Thyroid gland (tissue), 4 donors: ENCODE results near the gene DUSP11. TPM values are rescaled to one million over a fixed set of nuclear protein-coding genes. Genes with fewer than 3 reads are reported as not detected.

Source experiments
- DNase-seq, 2 donors: peaks; one replicate each; pipeline ENCODE4 v3.0.0-alpha.2; 2019
- H3K27ac ChIP-seq, 3 donors: fragments of 200-600 bp; sonication (generic); 1 replicate in 2 of 3; 2 replicates in 1 of 3; pipeline ENCODE4 v1.5.1; 2016 to 2019; ENCODE audit warnings: mild to moderate bottlenecking in 1 of 3, moderate library complexity in 1 of 3
- H3K27me3 ChIP-seq: fragments of 200-600 bp; sonication (generic); one replicate; pipeline ENCODE4 v1.5.1; 2019
- H3K36me3 ChIP-seq, 2 donors: fragments of 200-600 bp; sonication (generic); one replicate each; pipeline ENCODE4 v1.5.1; 2016 to 2019
- H3K4me1 ChIP-seq, 2 donors: fragments of 200-600 bp; sonication (generic); one replicate each; pipeline ENCODE4 v1.5.1; 2017 to 2019
- H3K4me3 ChIP-seq, 3 donors: fragments of 200-600 bp; sonication (generic); replicated peaks in 1 of 3; 1 replicate in 2 of 3; 2 replicates in 1 of 3; pipeline ENCODE4 v1.5.1; 2016; ENCODE audit warnings: mild to moderate bottlenecking in 1 of 3
- H3K9me3 ChIP-seq: fragments of 200-600 bp; sonication (generic); one replicate; pipeline ENCODE4 v1.5.1; 2017
- CTCF ChIP-seq, 6 experiments: fragments of 200-600 bp in 3 of 6; fragments of 450-650 bp in 3 of 6; sonication (generic) in 3 of 6; IDR thresholded peaks; one replicate each; pipeline ENCODE4 v1.5.1; 2016 to 2019; ENCODE audit warnings: antibody characterized with exemption in 6 of 6, mild to moderate bottlenecking in 2 of 6, inconsistent platforms in 1 of 6, moderate library complexity in 1 of 6
- POLR2A ChIP-seq, 2 donors: fragments of 450-650 bp; IDR thresholded peaks; one replicate each; pipeline ENCODE4 v1.6.1; 2017; ENCODE audit warnings: antibody characterized with exemption in 2 of 2, mild to moderate bottlenecking in 2 of 2, moderate library complexity in 1 of 2
- WGBS, 2 donors: methylation state at CpG; one replicate each; pipeline ENCODE4 v1.1.5; 2017; 5-methylcytosine and 5-hydroxymethylcytosine counted together
- intact Hi-C: fragments of 100-400 bp; cut with DNase I; formaldehyde crosslinking; loops from one replicate; pipeline ENCODE4 v1.15.1; 2023
- total RNA-seq, 4 donors: library from RNA; depleted of rRNA; stranded (reverse); fragments of >200 nt; gene quantifications; one replicate each; pipeline ENCODE4 v1.2.3, GENCODE V29; 2016

Gene DUSP11
- total RNA-seq = 10 to 100 TPM; 22.2 to 40.0 (median 31.0) TPM

GRCh38 chr2:73779467-73780236 is at the start of gene DUSP11:
TSS of gene DUSP11 (minus strand) at chr2:73780103. CDS start at chr2:73779974, 129 bp downstream.
- no peaks in the 10 kb centered on the region for H3K9me3 ChIP-seq
- H3K36me3 ChIP-seq = peaks cover 9 to 12% of the 10 kb centered on the region in 2 donors
- intact Hi-C loops = no loop called here
- H3K27ac ChIP-seq = peak within 1 kb of the TSS; percentile 82 to 88 (median 86)
- H3K27me3 ChIP-seq = no peaks in the 10 kb centered on the region
- peak; percentile 95 to 97 for DNase-seq
- peaks cover 5 to 11% of the 10 kb centered on the region in 2 donors for H3K4me1 ChIP-seq
- H3K4me3 ChIP-seq = peak within 1 kb of the TSS; percentile 59 to 87 (median 86)
- TF ChIP-seq POLR2A (IDR thresholded peaks at IDR 0.05) (peak in 1 of 2 donors; percentile 89), CTCF (IDR thresholded peaks at IDR 0.05) (peak; percentile 42 to 95 (median 88))
- WGBS, 2 donors = 0% methylated on average over 16 to 34 of the region's 40 CpGs

DNA sequence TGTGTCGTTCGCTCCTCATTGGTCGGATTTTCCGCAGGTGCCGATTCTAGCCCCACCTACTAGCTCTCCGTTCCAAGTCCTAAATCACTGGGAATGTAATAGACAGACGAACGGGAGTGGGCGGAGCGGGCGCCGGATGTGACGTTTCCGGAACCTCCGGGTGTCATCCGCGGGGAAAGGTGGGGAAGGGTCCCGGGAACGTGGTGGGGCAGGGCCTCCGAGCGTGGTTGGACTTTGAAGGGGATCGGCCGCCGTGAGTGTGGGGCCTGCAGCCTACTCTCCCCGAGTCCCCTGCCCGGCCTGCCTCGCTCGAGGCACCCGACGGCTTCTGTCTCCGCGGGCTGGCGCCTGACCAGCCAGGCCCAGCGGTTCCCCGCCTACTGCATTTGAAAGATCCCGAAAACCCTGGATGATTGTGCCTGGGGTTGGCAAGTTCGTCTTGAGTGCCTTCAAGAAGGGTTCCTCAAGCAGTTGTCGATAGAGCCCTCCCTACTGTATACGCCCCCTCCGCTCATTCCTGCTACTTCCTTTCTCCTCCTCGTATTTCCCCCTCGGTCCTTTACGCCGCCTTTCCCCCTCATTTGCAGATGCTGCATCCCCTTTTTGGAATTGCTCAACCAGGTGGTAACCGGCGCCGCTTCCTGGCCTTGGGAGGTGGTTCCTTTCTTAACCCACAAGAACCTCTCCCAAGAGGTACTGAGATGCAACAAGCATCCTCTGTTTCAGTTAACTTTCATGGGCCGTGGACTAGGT is 49.1 kb upstream of the DUSP11 start, which contains the start of gene STAMBP:
TSS of gene STAMBP (plus strand) at position 144 of the 753 bp plus-strand sequence. CDS start 1,896 bp downstream, outside the sequence.
- H3K9me3 ChIP-seq = no peaks in the 10 kb centered on the region
- no peaks in the 10 kb centered on the region for H3K36me3 ChIP-seq
- intact Hi-C loops = loop anchor here (10.0 kb wide), 2 partner anchors 316 to 506 kb away; partner anchors contain the start of gene BOLA3
- TF ChIP-seq POLR2A (IDR thresholded peaks at IDR 0.05) = peak in 1 of 2 donors; percentile 73
- TF ChIP-seq CTCF (IDR thresholded peaks at IDR 0.05) = no peak
- H3K27ac ChIP-seq = peak within 1 kb of the TSS; percentile 83 to 87 (median 84)
- H3K4me1 ChIP-seq = peaks cover 11 to 15% of the 10 kb centered on the region in 2 donors
- H3K27me3 ChIP-seq = no peaks in the 10 kb centered on the region
- peak within 1 kb of the TSS; percentile 69 to 89 (median 85) for H3K4me3 ChIP-seq
- WGBS, 2 donors = 0 to 1% methylated on average over 36 to 42 of the region's 48 CpGs
- DNase-seq = peak; percentile 97 to 98

DNA sequence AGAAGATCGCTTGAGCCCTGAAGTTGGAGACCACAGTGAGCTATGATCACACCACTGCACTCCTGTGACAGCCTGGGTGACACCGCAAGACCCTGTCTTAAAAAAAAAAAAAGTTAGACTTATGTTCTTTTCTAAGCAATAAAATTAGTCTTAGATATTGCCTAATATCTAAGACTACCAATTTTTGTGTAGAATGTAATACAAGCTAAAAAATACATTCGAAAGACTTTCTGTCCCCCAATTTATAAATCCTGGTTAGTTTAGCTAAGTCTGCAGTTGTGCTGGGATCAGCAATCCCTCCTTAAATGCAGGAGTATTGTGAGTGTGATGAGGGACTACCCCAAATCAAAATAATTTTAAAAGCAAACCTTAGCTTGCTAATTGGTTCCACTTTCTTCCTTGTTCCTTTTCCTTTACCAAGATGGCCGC is 48.5 kb upstream of the DUSP11 start:
- intact Hi-C loops = loop anchor here (10.0 kb wide), 2 partner anchors 316 to 506 kb away; partner anchors contain the start of gene BOLA3
- H3K9me3 ChIP-seq = no peaks in the 10 kb centered on the region
- TF ChIP-seq POLR2A (IDR thresholded peaks at IDR 0.05) (no peak), CTCF (IDR thresholded peaks at IDR 0.05) (no peak)
- WGBS, 2 donors = 55 to 66% methylated on average over 4 of the region's 4 CpGs
- no peak for DNase-seq
- H3K27me3 ChIP-seq = no peaks in the 10 kb centered on the region
- H3K36me3 ChIP-seq = no peaks in the 10 kb centered on the region
- H3K4me3 ChIP-seq = peak overlapping the region in 2 of 3 donors; percentile 85 to 89
- H3K4me1 ChIP-seq = peaks cover 11 to 15% of the 10 kb centered on the region in 2 donors
- H3K27ac ChIP-seq = peak overlapping the region in 2 of 3 donors; percentile 83 to 87

DNA sequence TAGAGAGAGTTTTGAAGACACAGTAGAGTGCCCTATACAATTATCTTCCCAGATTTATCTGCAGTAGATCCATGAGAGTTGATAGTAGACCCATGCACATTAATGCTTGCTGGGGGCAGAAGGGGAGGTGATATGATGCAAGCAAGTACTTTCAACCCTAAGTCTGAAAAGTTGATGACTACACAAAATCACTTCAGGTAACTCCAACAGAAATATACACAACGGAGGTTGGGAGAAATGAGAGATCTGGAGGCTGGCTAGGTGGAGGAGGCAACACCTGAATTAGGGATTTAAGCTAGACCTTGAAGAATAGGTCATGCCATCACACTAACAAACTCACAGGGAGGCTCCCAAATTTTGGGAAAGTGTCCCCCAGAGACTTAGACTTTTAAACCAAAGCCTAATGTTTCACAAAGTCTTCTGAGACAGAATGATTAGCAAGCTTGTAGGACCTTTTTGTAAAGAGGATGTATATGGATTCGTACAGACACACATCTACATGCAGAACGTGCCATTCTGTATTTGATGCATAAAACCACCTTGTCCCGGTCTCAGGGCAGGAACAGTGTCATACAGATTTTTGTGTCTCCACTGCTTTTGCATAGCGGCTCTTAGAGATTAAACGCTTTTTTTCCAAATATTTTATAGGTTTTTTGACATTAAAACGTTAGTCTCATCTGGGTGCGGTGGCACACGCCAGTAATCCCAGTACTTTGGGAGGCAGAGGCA is 47.9 kb upstream of the DUSP11 start:
- Histone ChIP-seq H3K4me3 (no peak overlapping the region), H3K27ac (no peak overlapping the region), H3K27me3 (no peaks in the 10 kb centered on the region), H3K36me3 (no peaks in the 10 kb centered on the region), H3K4me1 (peaks cover 11 to 13% of the 10 kb centered on the region in 2 donors), H3K9me3 (no peaks in the 10 kb centered on the region)
- intact Hi-C loops = loop anchor here (10.0 kb wide), 2 partner anchors 317 to 507 kb away; partner anchors contain the start of gene BOLA3
- 80% methylated on average over 9 of the region's 9 CpGs for WGBS, 2 donors
- DNase-seq = peak in 1 of 2 donors; percentile 7
- TF ChIP-seq CTCF (IDR thresholded peaks at IDR 0.05) = no peak
